DND-41 (cell line): ENCODE results near the gene CDH11.

Source experiments
- EZH2 ChIP-seq: IDR thresholded peaks from 3 replicates; pipeline ENCODE4 v1.6.1; 2012; ENCODE audit warnings: borderline replicate concordance, low read depth, mild to moderate bottlenecking, moderate library complexity, low read length, inconsistent platforms; ENCODE audit not compliant: severe bottlenecking
- TF ChIP-seq, protein P1 (sequence below): IDR thresholded peaks from 2 replicates; pipeline ENCODE4 v1.5.1; 2012; ENCODE audit warnings: borderline replicate concordance, low read length, moderate library complexity, mild to moderate bottlenecking; ENCODE audit not compliant: poor library complexity, severe bottlenecking; ENCODE audit errors: extremely low read depth

DNA sequence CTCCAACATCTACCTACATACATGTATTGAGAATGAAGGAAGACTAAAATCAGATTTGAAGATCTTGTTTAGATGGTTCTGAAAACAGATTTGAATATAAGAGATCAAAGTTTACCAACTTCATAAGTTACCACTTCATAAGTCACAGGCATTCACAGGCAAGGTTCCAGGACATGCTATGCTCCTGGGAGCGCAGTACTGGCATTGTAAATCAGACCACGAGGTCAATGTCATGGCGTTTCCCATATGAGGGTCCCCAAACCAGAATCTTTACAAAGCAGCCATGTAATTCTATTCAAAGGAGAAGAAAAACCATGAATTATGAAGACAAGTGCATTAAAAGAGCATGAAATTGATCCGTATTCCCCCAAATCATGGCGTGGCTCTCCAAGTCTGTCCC lies 3.0 kb downstream of the CDH11 start:
- TF ChIP-seq, protein P1, sequence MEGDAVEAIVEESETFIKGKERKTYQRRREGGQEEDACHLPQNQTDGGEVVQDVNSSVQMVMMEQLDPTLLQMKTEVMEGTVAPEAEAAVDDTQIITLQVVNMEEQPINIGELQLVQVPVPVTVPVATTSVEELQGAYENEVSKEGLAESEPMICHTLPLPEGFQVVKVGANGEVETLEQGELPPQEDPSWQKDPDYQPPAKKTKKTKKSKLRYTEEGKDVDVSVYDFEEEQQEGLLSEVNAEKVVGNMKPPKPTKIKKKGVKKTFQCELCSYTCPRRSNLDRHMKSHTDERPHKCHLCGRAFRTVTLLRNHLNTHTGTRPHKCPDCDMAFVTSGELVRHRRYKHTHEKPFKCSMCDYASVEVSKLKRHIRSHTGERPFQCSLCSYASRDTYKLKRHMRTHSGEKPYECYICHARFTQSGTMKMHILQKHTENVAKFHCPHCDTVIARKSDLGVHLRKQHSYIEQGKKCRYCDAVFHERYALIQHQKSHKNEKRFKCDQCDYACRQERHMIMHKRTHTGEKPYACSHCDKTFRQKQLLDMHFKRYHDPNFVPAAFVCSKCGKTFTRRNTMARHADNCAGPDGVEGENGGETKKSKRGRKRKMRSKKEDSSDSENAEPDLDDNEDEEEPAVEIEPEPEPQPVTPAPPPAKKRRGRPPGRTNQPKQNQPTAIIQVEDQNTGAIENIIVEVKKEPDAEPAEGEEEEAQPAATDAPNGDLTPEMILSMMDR = no peak
- TF ChIP-seq EZH2 = no peak
